Muscle layer of colon (tissue), 2 donors: ENCODE measurements around the gene CD209.

Experiments used
- H3K27ac ChIP-seq: one replicate; pipeline ENCODE4 v1.7.0; 2013; ENCODE audit warnings: low read depth, mild to moderate bottlenecking, low read length, moderate library complexity
- H3K27me3 ChIP-seq, 2 donors: one replicate each; pipeline ENCODE4 v1.7.0; 2013; ENCODE audit warnings: low read length in 2 of 2, mild to moderate bottlenecking in 2 of 2; ENCODE audit not compliant: insufficient read depth in 2 of 2, control insufficient read depth in 1 of 2
- H3K36me3 ChIP-seq: one replicate; pipeline ENCODE4 v1.7.0; 2013; ENCODE audit warnings: mild to moderate bottlenecking, low read length; ENCODE audit not compliant: insufficient read depth
- H3K4me1 ChIP-seq: one replicate; pipeline ENCODE4 v1.7.0; 2013; ENCODE audit warnings: mild to moderate bottlenecking, low read length; ENCODE audit not compliant: insufficient read depth
- H3K4me3 ChIP-seq, 2 donors: one replicate each; pipeline ENCODE4 v1.7.0; 2013; ENCODE audit warnings: low read length in 2 of 2, low read depth in 1 of 2, mild to moderate bottlenecking in 1 of 2, moderate library complexity in 1 of 2
- H3K9ac ChIP-seq: one replicate; pipeline ENCODE4 v1.7.0; 2013; ENCODE audit warnings: low read length
- H3K9me3 ChIP-seq: one replicate; pipeline ENCODE4 v1.7.0; 2013; ENCODE audit warnings: mild to moderate bottlenecking, low read length
- donor health status: abdominal sarcoma.
- donor health status: Adenocarcinoma of cecum.

CD209 gene

DNA sequence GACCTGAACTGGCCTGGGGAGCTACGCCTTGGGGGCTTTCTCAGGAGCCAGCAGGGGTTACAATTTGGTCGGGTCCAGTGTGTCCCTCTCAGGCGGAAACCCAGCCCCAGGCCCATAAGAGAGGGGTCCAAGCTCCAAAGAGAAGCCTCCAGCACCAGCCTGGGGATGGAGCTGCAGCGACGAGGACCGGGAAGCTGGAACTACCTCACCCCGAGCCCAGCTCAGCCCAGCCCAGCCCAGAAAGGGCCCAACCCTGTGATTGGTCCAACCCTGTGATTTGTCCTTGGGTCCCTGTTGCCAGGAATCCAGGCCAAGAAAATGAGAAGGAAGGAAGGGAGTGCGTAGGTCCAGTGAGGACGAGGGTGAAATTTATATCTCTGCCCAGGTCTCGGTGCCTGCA lies 39.8 kb upstream of the CD209 start:
- H3K27ac ChIP-seq, result no peak overlapping the region
- H3K9me3 ChIP-seq, result no peaks in the 10 kb centered on the region
- no peaks in the 10 kb centered on the region for H3K4me1 ChIP-seq
- H3K27me3 ChIP-seq, result peaks cover 5 to 33% of the 10 kb centered on the region in 2 donors
- H3K4me3 ChIP-seq, result no peak overlapping the region
- H3K9ac ChIP-seq, result no peak overlapping the region
- H3K36me3 ChIP-seq, result no peaks in the 10 kb centered on the region

DNA sequence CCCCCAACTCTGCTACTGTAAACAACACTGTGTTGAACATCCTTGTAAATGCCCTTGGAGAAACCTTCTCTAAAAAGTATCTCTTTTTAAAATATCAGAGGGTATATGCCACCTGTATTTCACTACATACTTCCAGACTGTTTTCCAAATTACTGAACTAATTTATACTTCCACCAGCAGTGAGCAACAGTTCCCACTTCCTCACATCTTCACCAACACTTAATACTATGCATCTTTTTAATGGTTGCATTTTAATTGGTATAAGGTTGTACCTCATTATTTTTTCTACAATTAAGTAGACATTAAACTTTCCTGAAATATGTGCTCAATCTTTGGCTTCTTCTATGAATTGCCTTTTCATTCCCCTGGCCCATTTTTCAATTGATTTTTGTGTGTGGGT lies 37.5 kb upstream of the CD209 start:
- no peak overlapping the region for H3K9ac ChIP-seq
- H3K4me3 ChIP-seq, result no peak overlapping the region
- peaks cover 5 to 36% of the 10 kb centered on the region in 2 donors for H3K27me3 ChIP-seq
- no peaks in the 10 kb centered on the region for H3K9me3 ChIP-seq
- H3K27ac ChIP-seq, result no peak overlapping the region
- no peaks in the 10 kb centered on the region for H3K4me1 ChIP-seq
- no peaks in the 10 kb centered on the region for H3K36me3 ChIP-seq

DNA sequence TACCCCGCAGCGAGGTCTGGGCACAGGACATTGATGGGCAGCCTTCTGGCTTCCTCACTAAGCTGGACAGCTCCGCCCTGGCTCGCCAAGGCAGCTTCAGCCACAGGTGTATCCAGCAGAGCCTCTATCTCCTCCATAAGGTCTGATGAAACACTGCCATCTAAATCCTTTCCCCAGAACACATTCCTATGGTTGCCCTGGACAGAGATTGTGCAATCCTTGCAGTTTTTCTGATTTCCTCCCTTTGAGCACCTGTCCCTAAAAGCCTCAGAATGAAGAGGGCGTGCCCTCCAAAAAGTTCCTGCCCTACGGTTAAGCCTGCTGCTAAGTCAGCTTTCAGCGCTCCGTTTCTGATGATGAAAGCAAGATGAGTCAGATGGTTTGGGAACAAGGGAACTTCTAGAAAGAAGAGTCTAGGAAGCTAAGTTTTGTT lies 36.7 kb upstream of the CD209 start:
- Histone ChIP-seq H3K27me3 (peaks cover 5 to 29% of the 10 kb centered on the region in 2 donors), H3K4me1 (no peaks in the 10 kb centered on the region), H3K4me3 (no peak overlapping the region), H3K27ac (no peak overlapping the region), H3K9ac (no peak overlapping the region), H3K36me3 (no peaks in the 10 kb centered on the region), H3K9me3 (no peaks in the 10 kb centered on the region)

DNA sequence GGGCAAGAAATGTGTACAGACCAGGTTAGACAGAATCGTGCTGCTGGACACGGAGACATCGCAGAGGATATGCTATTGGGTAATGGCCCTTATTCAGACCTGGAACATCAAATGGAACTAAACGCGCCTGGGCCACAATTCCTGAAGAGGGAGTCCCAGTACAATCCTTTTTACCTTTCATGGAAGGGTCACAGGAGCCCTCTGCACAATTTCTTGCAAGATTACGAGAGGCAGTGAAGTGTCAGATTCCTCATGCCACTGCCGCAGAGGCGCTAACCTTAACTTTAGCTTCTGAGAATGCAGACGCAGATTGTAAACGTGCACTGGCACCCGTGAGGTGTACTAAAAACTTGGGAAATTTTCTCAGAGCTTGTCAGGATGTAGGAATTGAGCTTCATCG lies 33.8 kb upstream of the CD209 start:
- Histone ChIP-seq H3K9me3 (no peaks in the 10 kb centered on the region), H3K27me3 (peaks cover 0 to 4% of the 10 kb centered on the region in 2 donors), H3K27ac (no peak overlapping the region), H3K36me3 (no peaks in the 10 kb centered on the region), H3K4me1 (no peaks in the 10 kb centered on the region), H3K4me3 (no peak overlapping the region), H3K9ac (no peak overlapping the region)

DNA sequence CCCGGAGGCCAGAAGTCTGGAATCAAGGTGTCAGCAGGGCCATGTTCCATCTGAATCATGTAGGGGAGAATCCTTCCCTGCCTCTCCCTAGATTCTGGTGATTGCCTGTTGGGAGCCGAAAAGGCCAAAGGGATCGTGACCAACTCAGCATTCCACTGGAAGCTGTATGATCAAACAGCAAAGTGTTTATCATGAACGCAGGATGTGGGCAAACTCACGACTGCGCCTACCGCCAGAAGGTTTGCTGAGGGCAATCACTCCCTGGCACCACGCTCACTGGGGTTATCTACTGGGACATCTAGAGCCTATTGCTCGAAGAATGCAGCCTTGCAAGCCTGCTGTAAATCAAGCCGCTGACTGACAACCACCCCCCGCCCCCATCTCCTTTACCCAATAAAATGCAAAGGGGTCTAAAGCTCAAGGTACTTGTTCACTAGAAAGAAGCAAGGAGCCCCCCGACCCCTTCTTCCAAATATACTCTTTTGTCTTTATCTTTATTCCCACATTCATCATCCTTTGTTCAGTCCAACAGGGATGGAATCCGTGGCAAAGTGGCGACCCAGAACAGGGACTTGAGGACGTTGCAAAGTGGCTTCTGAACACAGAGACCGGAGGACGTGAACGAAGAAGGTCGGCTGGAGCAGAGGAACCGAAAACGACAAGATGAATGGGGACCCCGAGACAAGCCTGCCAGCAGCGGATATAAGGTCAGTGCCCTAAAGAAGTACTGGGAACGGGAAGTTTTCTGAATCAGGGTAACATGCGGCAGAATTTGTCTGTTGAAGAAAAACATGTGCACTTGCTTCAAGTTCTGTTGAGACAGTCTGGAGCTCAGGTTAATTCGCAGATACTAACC lies 32.5 kb upstream of the CD209 start:
- H3K36me3 ChIP-seq, result no peaks in the 10 kb centered on the region
- H3K27me3 ChIP-seq, result peaks cover 0 to 4% of the 10 kb centered on the region in 2 donors
- H3K27ac ChIP-seq, result no peak overlapping the region
- no peak overlapping the region for H3K9ac ChIP-seq
- H3K4me3 ChIP-seq, result no peak overlapping the region
- H3K4me1 ChIP-seq, result no peaks in the 10 kb centered on the region
- no peaks in the 10 kb centered on the region for H3K9me3 ChIP-seq

DNA sequence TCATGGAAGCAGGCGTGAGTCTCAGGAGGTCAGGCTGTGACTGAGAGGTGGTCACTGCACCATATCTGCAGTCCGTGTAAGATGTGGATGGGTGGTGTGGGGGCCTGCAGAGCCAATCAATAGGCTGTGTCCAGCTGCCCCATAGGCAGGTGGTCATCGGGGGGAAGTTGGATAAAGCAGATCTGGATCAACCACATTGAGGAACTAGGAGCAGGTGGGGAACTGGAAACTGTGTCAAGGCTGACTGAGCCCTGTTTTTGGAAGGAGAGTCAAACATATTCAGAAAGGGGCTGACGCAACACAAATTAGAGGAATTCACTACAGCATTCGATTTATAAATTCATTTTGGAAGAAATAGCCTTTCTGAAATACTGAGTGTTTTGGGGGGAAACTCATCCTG lies 30.7 kb upstream of the CD209 start:
- Histone ChIP-seq H3K4me3 (no peak overlapping the region), H3K4me1 (no peaks in the 10 kb centered on the region), H3K9ac (no peak overlapping the region), H3K9me3 (no peaks in the 10 kb centered on the region), H3K27ac (no peak overlapping the region), H3K36me3 (no peaks in the 10 kb centered on the region), H3K27me3 (peaks cover 0 to 4% of the 10 kb centered on the region in 2 donors)

DNA sequence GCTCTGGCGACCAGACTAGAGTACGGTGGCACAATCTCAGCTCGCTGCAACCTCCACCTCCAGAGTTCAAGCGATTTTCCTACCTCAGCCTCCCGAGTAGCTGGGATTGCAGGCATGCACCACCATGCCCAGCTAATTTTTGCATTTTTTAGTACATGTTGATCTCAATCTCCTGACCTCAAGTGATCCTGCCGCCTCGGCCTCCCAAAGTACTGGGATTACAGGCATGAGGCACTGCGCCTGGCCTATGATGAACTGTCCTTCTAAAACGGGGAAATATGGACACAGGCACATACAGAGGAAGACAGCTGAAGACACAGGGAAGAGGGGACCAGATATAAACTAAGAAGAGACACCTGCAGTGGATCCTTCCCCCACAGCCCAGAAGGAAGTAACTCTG lies 28.4 kb upstream of the CD209 start:
- Histone ChIP-seq H3K4me3 (no peak overlapping the region), H3K27ac (no peak overlapping the region), H3K9ac (no peak overlapping the region), H3K4me1 (no peaks in the 10 kb centered on the region), H3K36me3 (no peaks in the 10 kb centered on the region), H3K9me3 (no peaks in the 10 kb centered on the region), H3K27me3 (no peaks in the 10 kb centered on the region)

DNA sequence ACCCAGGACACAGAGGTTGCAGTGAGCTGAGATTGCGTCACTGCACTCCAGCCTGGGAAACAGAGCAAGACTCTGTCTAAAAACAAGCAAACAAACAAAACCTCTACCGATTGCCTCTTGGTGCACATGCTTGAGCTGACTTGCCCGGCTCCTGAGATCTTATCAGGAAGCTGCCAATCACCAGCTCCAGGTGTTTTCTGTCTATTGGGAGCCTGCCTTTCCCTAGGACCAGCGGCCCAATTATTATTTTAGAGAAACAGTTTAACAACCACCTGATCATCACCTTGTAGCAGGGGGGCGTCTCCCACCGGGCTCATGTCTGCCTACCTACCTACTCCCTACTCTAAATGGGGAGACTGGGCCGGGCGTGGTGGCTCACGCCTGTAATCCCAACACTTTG lies 26.5 kb upstream of the CD209 start:
- Histone ChIP-seq H3K27me3 (no peaks in the 10 kb centered on the region), H3K27ac (no peak overlapping the region), H3K9me3 (no peaks in the 10 kb centered on the region), H3K36me3 (no peaks in the 10 kb centered on the region), H3K4me3 (no peak overlapping the region), H3K4me1 (no peaks in the 10 kb centered on the region), H3K9ac (no peak overlapping the region)

DNA sequence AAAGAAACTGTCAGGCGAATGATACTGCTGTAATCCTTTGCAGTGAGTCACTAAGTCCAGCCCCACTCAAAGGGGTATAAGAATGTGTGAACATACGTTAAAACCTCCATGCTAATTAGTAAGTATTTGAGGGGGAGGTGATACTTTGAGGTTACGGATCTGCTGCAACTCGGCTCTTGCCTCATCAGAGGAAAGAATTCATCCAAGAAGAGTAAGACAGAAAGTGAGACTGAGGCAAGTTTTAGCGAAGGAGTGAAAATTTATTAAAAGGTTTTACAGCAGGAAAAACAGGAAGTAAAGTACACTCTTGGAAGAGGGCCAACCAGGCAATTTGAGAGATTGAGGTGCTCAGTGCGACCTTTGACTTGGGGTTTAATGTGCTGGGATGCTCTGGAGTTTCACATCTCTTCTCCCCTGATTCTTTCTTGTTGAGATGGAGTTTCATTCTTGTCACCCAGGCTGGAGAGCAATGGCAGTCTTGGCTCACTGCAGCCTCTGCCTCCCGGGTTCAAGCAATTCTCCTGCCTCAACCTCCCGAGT lies 25.5 kb upstream of the CD209 start:
- H3K27me3 ChIP-seq, result no peaks in the 10 kb centered on the region
- no peak overlapping the region for H3K4me3 ChIP-seq
- H3K36me3 ChIP-seq, result no peaks in the 10 kb centered on the region
- no peaks in the 10 kb centered on the region for H3K9me3 ChIP-seq
- no peak overlapping the region for H3K27ac ChIP-seq
- no peak overlapping the region for H3K9ac ChIP-seq
- H3K4me1 ChIP-seq, result no peaks in the 10 kb centered on the region

DNA sequence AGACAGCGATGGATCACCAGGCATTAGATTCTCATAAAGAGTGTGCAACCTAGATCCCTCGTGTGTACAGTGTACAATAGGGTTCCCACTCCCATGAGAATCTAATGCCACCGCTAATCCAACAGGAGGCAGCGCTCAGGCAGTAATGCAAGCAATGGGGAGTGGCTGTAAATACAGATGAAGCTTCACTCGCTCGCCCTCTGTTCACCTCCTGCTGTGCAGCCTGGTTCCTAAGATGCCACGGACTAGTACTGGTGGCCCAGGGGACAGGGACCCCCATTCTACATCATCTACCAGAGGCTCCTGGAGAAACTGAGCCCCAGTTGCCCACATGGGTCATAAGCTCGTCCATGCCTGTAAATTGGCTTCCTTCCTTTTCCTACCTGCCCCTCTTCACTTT lies 23.7 kb upstream of the CD209 start:
- Histone ChIP-seq H3K36me3 (no peaks in the 10 kb centered on the region), H3K27ac (no peak overlapping the region), H3K9ac (no peak overlapping the region), H3K4me3 (no peak overlapping the region), H3K9me3 (no peaks in the 10 kb centered on the region), H3K4me1 (no peaks in the 10 kb centered on the region), H3K27me3 (no peaks in the 10 kb centered on the region)

DNA sequence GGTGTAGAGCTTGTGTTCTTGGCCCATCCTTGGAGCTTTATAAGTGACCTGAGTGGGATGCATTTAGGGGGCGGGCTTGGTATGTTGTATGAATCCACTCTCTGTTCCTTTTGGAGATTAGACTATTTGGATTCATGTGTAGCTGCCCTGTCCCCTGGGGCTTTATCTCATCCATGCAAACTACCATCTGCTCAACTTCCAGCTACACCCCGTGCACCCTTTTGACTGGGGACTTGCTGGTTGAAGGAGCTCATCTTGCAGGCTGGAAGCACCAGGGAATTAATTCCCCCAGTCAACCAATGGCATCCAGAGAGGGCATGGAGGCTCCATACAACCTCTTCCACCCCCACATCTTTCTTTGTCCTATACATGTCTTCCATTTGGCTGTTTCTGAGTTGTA lies 21.8 kb upstream of the CD209 start:
- H3K4me1 ChIP-seq, result no peaks in the 10 kb centered on the region
- no peaks in the 10 kb centered on the region for H3K27me3 ChIP-seq
- no peaks in the 10 kb centered on the region for H3K36me3 ChIP-seq
- no peaks in the 10 kb centered on the region for H3K9me3 ChIP-seq
- no peak overlapping the region for H3K4me3 ChIP-seq
- H3K9ac ChIP-seq, result no peak overlapping the region
- no peak overlapping the region for H3K27ac ChIP-seq

DNA sequence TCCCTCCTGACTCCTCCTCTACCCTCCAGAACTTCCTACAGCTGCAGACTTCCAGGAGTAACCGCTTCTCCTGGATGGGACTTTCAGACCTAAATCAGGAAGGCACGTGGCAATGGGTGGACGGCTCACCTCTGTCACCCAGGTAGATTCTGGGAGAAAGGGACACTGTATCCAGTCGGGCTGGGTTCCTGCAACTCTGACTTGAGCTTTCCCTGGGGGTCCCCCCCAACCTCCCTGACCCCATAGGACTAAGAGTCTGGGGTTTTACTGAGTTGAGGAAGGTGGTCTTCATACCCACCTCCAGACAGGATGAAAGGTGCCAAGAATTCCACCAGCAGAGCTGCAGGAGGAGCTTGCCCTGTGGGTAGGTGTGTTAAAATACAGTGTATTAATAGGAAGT lies 20.2 kb upstream of the CD209 start:
- Histone ChIP-seq H3K4me3 (no peak overlapping the region), H3K9ac (no peak overlapping the region), H3K4me1 (no peaks in the 10 kb centered on the region), H3K9me3 (no peaks in the 10 kb centered on the region), H3K27ac (no peak overlapping the region), H3K36me3 (no peaks in the 10 kb centered on the region), H3K27me3 (no peaks in the 10 kb centered on the region)
